ENCODE measurements around the gene ADGRD1.

- no peak for TF ChIP-seq FOXM1 (IDR thresholded peaks at IDR 0.05; ENCODE audit: borderline replicate concordance, low read depth)
- TF ChIP-seq TAF1 (IDR thresholded peaks at IDR 0.05; ENCODE audit: low read depth): no peak
- TF ChIP-seq, protein P1, sequence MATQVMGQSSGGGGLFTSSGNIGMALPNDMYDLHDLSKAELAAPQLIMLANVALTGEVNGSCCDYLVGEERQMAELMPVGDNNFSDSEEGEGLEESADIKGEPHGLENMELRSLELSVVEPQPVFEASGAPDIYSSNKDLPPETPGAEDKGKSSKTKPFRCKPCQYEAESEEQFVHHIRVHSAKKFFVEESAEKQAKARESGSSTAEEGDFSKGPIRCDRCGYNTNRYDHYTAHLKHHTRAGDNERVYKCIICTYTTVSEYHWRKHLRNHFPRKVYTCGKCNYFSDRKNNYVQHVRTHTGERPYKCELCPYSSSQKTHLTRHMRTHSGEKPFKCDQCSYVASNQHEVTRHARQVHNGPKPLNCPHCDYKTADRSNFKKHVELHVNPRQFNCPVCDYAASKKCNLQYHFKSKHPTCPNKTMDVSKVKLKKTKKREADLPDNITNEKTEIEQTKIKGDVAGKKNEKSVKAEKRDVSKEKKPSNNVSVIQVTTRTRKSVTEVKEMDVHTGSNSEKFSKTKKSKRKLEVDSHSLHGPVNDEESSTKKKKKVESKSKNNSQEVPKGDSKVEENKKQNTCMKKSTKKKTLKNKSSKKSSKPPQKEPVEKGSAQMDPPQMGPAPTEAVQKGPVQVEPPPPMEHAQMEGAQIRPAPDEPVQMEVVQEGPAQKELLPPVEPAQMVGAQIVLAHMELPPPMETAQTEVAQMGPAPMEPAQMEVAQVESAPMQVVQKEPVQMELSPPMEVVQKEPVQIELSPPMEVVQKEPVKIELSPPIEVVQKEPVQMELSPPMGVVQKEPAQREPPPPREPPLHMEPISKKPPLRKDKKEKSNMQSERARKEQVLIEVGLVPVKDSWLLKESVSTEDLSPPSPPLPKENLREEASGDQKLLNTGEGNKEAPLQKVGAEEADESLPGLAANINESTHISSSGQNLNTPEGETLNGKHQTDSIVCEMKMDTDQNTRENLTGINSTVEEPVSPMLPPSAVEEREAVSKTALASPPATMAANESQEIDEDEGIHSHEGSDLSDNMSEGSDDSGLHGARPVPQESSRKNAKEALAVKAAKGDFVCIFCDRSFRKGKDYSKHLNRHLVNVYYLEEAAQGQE (IDR thresholded peaks at IDR 0.05; ENCODE audit: low read depth): no peak
- no peak for TF ChIP-seq ZBTB7A (IDR thresholded peaks at IDR 0.05; ENCODE audit: low read depth)
- TF ChIP-seq RAD21 (IDR thresholded peaks at IDR 0.05; ENCODE audit: low read depth): no peak
- TF ChIP-seq, protein P2, sequence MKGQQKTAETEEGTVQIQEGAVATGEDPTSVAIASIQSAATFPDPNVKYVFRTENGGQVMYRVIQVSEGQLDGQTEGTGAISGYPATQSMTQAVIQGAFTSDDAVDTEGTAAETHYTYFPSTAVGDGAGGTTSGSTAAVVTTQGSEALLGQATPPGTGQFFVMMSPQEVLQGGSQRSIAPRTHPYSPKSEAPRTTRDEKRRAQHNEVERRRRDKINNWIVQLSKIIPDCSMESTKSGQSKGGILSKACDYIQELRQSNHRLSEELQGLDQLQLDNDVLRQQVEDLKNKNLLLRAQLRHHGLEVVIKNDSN (IDR thresholded peaks at IDR 0.05): no peak
- TF ChIP-seq NFIC (IDR thresholded peaks at IDR 0.05): no peak
These were observed 44.6 kb upstream of the ADGRD1 start for GRCh38 chr12:130909111-130909510.
